ENCODE results near the gene WNT7B. TPM values are rescaled to one million over a fixed set of nuclear protein-coding genes. Genes with fewer than 3 reads are reported as not detected.

The WNT7B gene
- total and polyA plus RNA-seq, 8 donors: 0.16 to 1.3 (median 0.71) TPM

DNA sequence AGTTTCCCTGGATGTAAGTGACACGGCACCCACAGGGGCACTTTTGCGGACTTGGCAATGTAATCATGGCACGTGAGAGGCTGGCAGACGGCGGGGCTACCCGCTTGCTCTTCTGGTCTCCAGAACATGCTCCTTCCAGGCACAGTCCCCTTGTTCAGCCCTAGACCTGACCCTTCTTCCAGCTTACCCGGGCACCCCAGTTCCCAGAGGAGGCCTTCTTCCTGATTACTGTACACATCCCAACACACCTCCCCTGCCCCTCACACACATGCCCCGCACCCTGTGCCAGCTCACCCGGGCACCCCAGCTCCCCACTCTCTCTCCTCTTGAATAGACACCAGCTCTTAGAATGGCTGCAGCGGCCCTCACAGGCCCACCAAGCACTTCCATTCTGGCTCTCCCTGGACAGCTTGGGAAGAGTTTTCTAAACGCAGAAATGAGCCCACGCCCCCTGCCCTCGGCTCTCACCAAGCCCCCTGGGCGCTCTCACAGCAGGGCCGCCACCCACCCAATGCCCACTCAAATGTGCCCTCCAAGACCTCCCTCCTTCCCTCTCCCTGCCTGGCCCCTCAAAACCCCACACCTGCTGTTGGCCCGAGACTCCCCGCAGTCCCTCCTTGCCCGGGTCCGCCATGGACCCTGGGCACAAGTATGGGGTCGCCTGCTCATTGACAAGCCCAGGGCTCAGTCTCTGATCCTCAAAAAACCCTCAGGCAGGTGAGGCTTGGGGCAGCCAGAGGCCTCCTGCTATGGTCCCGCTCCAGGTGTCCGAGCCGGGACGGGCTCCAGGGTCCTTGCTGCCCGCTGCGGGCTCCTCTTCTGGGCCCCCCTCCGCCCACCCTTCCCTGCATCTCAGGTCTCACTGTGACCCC lies 88.5 kb downstream of the WNT7B start:
- intact Hi-C loops (cut with DNase I): no loop called here
- H3K36me3 ChIP-seq: no peaks in the 10 kb centered on the region
- no peaks in the 10 kb centered on the region for H3K4me1 ChIP-seq
- WGBS, 2 donors: 85 to 94% methylated on average over 27 of the region's 27 CpGs
- no peaks in the 10 kb centered on the region for H3K27me3 ChIP-seq
- TF ChIP-seq, protein P1, sequence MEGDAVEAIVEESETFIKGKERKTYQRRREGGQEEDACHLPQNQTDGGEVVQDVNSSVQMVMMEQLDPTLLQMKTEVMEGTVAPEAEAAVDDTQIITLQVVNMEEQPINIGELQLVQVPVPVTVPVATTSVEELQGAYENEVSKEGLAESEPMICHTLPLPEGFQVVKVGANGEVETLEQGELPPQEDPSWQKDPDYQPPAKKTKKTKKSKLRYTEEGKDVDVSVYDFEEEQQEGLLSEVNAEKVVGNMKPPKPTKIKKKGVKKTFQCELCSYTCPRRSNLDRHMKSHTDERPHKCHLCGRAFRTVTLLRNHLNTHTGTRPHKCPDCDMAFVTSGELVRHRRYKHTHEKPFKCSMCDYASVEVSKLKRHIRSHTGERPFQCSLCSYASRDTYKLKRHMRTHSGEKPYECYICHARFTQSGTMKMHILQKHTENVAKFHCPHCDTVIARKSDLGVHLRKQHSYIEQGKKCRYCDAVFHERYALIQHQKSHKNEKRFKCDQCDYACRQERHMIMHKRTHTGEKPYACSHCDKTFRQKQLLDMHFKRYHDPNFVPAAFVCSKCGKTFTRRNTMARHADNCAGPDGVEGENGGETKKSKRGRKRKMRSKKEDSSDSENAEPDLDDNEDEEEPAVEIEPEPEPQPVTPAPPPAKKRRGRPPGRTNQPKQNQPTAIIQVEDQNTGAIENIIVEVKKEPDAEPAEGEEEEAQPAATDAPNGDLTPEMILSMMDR (IDR thresholded peaks at IDR 0.05): no peak
- ATAC-seq: no peak
- FAIRE-seq: no peak
- no peak overlapping the region for H3K27ac ChIP-seq
- H3K4me3 ChIP-seq: no peak overlapping the region
- H3K9me3 ChIP-seq: no peaks in the 10 kb centered on the region
- peak in 3 of 6 donors; percentile 17 to 47 (median 45) for DNase-seq

DNA sequence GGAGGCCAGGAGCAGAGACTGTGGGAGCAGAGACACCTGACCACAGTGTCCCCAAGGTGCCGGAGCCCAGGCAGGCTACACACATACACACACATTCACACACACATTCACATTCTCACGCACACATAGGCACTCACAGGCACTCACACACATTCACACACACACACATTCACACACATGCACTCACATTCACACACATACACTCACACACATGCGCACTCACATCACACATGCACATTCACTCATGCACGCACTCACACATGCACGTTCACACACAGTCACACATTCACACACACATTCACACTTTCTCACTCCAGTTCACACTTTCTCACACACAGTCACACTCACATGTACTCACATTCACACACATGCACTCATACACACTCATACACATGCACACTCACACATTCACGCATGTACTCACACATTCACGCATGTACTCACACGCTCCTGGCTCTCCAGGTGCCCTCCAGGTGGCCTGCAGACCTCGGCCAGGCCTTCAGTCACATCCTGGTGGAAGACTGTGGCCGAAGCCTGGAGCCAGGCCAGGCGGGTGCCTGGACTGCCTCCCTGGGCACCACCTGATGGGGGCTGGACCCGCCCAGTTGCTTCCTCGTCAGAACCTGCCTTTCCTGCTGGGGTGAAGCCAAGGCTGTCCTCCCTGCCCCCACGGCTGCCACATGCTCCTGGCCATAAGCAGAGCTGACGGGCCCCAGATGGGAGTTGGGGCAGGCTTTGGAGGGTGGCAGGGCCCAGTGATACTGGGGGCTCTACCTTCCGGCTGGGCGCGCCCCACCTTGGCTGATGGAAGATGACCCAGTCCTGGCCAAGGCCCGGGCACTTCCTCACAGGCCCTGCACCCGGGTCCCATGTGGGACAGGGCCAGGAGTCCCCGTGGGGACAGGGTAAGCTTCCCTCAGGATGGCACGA lies 89.5 kb downstream of the WNT7B start:
- Histone ChIP-seq H3K9me3 (no peaks in the 10 kb centered on the region), H3K4me3 (no peak overlapping the region), H3K27me3 (no peaks in the 10 kb centered on the region), H3K4me1 (no peaks in the 10 kb centered on the region), H3K36me3 (no peaks in the 10 kb centered on the region), H3K27ac (no peak overlapping the region)
- no peak for FAIRE-seq
- 66 to 70% methylated on average over 21 to 22 of the region's 22 CpGs for WGBS, 2 donors
- TF ChIP-seq, protein P1 (IDR thresholded peaks at IDR 0.05): no peak
- ATAC-seq: peak; percentile 65 to 84 (median 76)
- intact Hi-C loops (cut with DNase I): no loop called here
- DNase-seq: peak; percentile 62 to 90 (median 77)

DNA sequence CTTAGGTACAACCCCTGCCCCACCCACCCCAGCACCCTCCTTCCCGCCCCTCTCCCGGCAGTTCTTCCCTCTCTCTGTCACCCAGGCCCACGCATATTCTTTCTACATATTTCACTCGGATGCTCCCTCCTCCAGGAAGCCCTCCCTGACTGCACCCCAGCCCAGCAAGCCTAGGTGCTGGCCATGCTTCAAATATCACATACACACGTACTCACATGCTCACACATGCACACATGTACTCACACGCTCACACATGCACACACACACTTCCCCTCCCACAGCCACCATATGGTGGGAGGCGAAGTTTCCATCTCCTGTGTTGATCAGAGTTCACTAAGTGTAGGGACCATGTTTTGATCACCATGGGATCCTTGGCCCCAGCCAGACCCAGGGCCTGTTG lies 90.4 kb downstream of the WNT7B start:
- FAIRE-seq: no peak
- Histone ChIP-seq H3K27ac (no peak overlapping the region), H3K4me1 (no peaks in the 10 kb centered on the region), H3K4me3 (no peak overlapping the region), H3K36me3 (no peaks in the 10 kb centered on the region), H3K27me3 (no peaks in the 10 kb centered on the region), H3K9me3 (no peaks in the 10 kb centered on the region)
- TF ChIP-seq, protein P1 (IDR thresholded peaks at IDR 0.05): no peak
- intact Hi-C loops (cut with DNase I): no loop called here
- peak in 3 of 6 donors; percentile 7 to 20 (median 16) for DNase-seq
- no peak for ATAC-seq
- 84% methylated on average over 4 to 7 of the region's 7 CpGs for WGBS, 2 donors

DNA sequence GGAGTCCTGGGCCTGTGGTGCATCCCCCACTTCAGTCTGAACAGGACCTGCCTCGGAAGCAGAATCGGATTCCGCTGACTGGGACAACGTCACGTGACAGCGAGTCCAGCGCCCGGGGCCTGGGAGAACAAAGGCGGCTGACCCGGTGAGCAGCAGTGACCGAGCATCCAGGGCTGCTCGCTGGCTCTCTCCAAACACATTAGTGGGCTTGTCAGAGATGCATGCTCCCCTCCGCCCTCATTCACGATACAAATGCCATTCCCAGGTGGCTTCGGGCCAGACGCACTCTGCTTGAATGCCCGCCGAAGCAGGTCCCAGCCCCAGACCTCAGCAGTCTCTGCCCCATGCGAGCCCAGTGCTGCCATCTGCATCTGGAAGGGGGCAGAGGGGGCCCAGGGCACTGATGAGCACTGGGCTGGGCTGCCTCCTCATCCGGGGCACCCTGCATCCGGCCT lies 91.0 kb downstream of the WNT7B start:
- intact Hi-C loops (cut with DNase I): no loop called here
- H3K27ac ChIP-seq: no peak overlapping the region
- no peak overlapping the region for H3K4me3 ChIP-seq
- H3K9me3 ChIP-seq: no peaks in the 10 kb centered on the region
- FAIRE-seq (no peak), ATAC-seq (no peak), DNase-seq (peak in 3 of 6 donors; percentile 22 to 70 (median 51))
- no peaks in the 10 kb centered on the region for H3K36me3 ChIP-seq
- no peaks in the 10 kb centered on the region for H3K4me1 ChIP-seq
- WGBS, 2 donors: 57 to 77% methylated on average over 21 of the region's 21 CpGs
- TF ChIP-seq, protein P1 (IDR thresholded peaks at IDR 0.05): no peak
- H3K27me3 ChIP-seq: no peaks in the 10 kb centered on the region

Data from pancreas (tissue), 10 donors.